GM21529 (cell line): Measurements from ENCODE around the gene ITPRID1.

Experiments used
- ATAC-seq: cut with Tn5 transposase; IDR thresholded peaks from one replicate; pipeline ENCODE4 v1.9.1; 2021; ENCODE audit not compliant: unreplicated experiment

The ITPRID1 gene

GRCh38 chr7:31633467-31633866 is 119.6 kb downstream of the ITPRID1 start:
- ATAC-seq, result no peak

- no peak for ATAC-seq
Measured at GRCh38 chr7:31633894-31634494, 120.1 kb downstream of the ITPRID1 start.

- no peak for ATAC-seq
Measured at GRCh38 chr7:31640381-31640780, 126.5 kb downstream of the ITPRID1 start.

- ATAC-seq, result no peak
Measured at GRCh38 chr7:31642681-31643115, 128.8 kb downstream of the ITPRID1 start.

GRCh38 chr7:31646942-31647341 is 133.1 kb downstream of the ITPRID1 start:
- ATAC-seq, result no peak

- ATAC-seq, result no peak
Measured at GRCh38 chr7:31647511-31647910, 133.6 kb downstream of the ITPRID1 start.

GRCh38 chr7:31648288-31648687 is 134.4 kb downstream of the ITPRID1 start:
- no peak for ATAC-seq

GRCh38 chr7:31648880-31649279 is 135.0 kb downstream of the ITPRID1 start:
- ATAC-seq, result no peak

GRCh38 chr7:31651234-31652062 is 137.6 kb downstream of the ITPRID1 start:
- no peak for ATAC-seq

- no peak for ATAC-seq
Measured at GRCh38 chr7:31652063-31652326, 138.1 kb downstream of the ITPRID1 start.

GRCh38 chr7:31663072-31663471 is 149.2 kb downstream of the ITPRID1 start:
- no peak for ATAC-seq

GRCh38 chr7:31664890-31665289 is 151.0 kb downstream of the ITPRID1 start:
- ATAC-seq, result no peak

- ATAC-seq, result no peak
Measured at GRCh38 chr7:31665546-31665945, 151.7 kb downstream of the ITPRID1 start.

GRCh38 chr7:31669461-31669860 is 155.6 kb downstream of the ITPRID1 start:
- ATAC-seq, result no peak

- ATAC-seq, result no peak
Measured at GRCh38 chr7:31679574-31680305, 165.8 kb downstream of the ITPRID1 start.

GRCh38 chr7:31683445-31684225 is 169.7 kb downstream of the ITPRID1 start:
- no peak for ATAC-seq

GRCh38 chr7:31687024-31687748 is 173.3 kb downstream of the ITPRID1 start, which contains the start of gene PPP1R17:
TSS of gene PPP1R17 (plus strand) at chr7:31687215. CDS start at chr7:31692442, 5,227 bp downstream.
- ATAC-seq, result no peak

- peak; percentile 95 for ATAC-seq
Measured at GRCh38 chr7:31688372-31688771, 174.5 kb downstream of the ITPRID1 start.

GRCh38 chr7:31688996-31689395 is 175.1 kb downstream of the ITPRID1 start:
- no peak for ATAC-seq

- ATAC-seq, result no peak
Measured at GRCh38 chr7:31690935-31691334, 177.0 kb downstream of the ITPRID1 start.
